ENCODE measurements around the gene RIPK4. TPM values are rescaled to one million over a fixed set of nuclear protein-coding genes. Genes with fewer than 3 reads are reported as not detected.

RIPK4 gene
- total and polyA plus RNA-seq, 12 donors, result 0.04 to 0.18 (median 0.14) TPM; not detected in 5

GRCh38 chr21:41774467-41775148 lies 7.8 kb upstream of the RIPK4 start:
- Histone ChIP-seq H3K9me3 (replicated peaks in 1 of 3) (no peaks in the 10 kb centered on the region), H3K4me1 (replicated peaks in 1 of 2) (peaks cover 0 to 6% of the 10 kb centered on the region in 2 donors), H3K27me3 (peaks cover 31% of the 10 kb centered on the region), H3K36me3 (replicated peaks in 1 of 2) (no peaks in the 10 kb centered on the region), H3K4me3 (no peak overlapping the region), H3K27ac (no peak overlapping the region)
- intact Hi-C loops (cut with DNase I), result loop anchor here (5.0 kb wide), 1 partner anchor 162 kb away; no protein-coding TSS in a partner anchor
- DNase-seq, result no peak
- 55 to 74% (median 63%) methylated on average over 10 of the region's 10 CpGs for WGBS, 4 donors
- no peak for TF ChIP-seq POLR2A (IDR thresholded peaks at IDR 0.05)
- no peak for TF ChIP-seq CTCF (IDR thresholded peaks at IDR 0.05)

- H3K27me3 ChIP-seq, result peaks cover 43% of the 10 kb centered on the region
- no peak overlapping the region for H3K4me3 ChIP-seq
- no peak for DNase-seq
- TF ChIP-seq POLR2A (IDR thresholded peaks at IDR 0.05), result no peak
- TF ChIP-seq CTCF (IDR thresholded peaks at IDR 0.05), result no peak
- 45 to 54% (median 49%) methylated on average over 16 of the region's 16 CpGs for WGBS, 4 donors
- no peaks in the 10 kb centered on the region for H3K9me3 ChIP-seq (replicated peaks in 1 of 3)
- no peaks in the 10 kb centered on the region for H3K36me3 ChIP-seq (replicated peaks in 1 of 2)
- no peak overlapping the region for H3K27ac ChIP-seq
- intact Hi-C loops (cut with DNase I), result no loop called here
- H3K4me1 ChIP-seq (replicated peaks in 1 of 2), result peaks cover 0 to 13% of the 10 kb centered on the region in 2 donors
These were observed 5.7 kb upstream of the RIPK4 start for GRCh38 chr21:41772351-41773080.

GRCh38 chr21:41771625-41771945 lies 4.7 kb upstream of the RIPK4 start:
- H3K4me3 ChIP-seq, result no peak overlapping the region
- WGBS, 4 donors, result 77 to 92% (median 82%) methylated on average over 4 to 7 of the region's 7 CpGs
- no peak overlapping the region for H3K27ac ChIP-seq
- intact Hi-C loops (cut with DNase I), result no loop called here
- H3K27me3 ChIP-seq, result peaks cover 52% of the 10 kb centered on the region
- DNase-seq, result no peak
- no peak for TF ChIP-seq CTCF (IDR thresholded peaks at IDR 0.05)
- TF ChIP-seq POLR2A (IDR thresholded peaks at IDR 0.05), result no peak
- peaks cover 0 to 17% of the 10 kb centered on the region in 2 donors for H3K4me1 ChIP-seq (replicated peaks in 1 of 2)
- no peaks in the 10 kb centered on the region for H3K9me3 ChIP-seq (replicated peaks in 1 of 3)
- H3K36me3 ChIP-seq (replicated peaks in 1 of 2), result no peaks in the 10 kb centered on the region

- no peak overlapping the region for H3K27ac ChIP-seq
- TF ChIP-seq POLR2A (IDR thresholded peaks at IDR 0.05), result no peak
- TF ChIP-seq CTCF (IDR thresholded peaks at IDR 0.05), result no peak
- intact Hi-C loops (cut with DNase I), result no loop called here
- no peaks in the 10 kb centered on the region for H3K9me3 ChIP-seq (replicated peaks in 1 of 3)
- H3K36me3 ChIP-seq (replicated peaks in 1 of 2), result no peaks in the 10 kb centered on the region
- H3K4me1 ChIP-seq (replicated peaks in 1 of 2), result peaks cover 0 to 21% of the 10 kb centered on the region in 2 donors
- H3K27me3 ChIP-seq, result peaks cover 57% of the 10 kb centered on the region
- 56 to 71% (median 63%) methylated on average over 7 to 14 of the region's 14 CpGs for whole genome bisulfite sequencing, 4 donors
- no peak overlapping the region for H3K4me3 ChIP-seq
- DNase-seq, result no peak
These were observed 4.2 kb upstream of the RIPK4 start for GRCh38 chr21:41770901-41771624.
